ENCODE measurements around the gene KCNJ2.

Gene KCNJ2

GRCh38 chr17:70184770-70185169 is 15.4 kb downstream of the KCNJ2 start:
- H2AFZ ChIP-seq (ENCODE audit: low read depth, low read length, severe bottlenecking), result no peak overlapping the region
- no peak overlapping the region for H3K4me2 ChIP-seq (ENCODE audit: low read depth, low read length, poor library complexity, severe bottlenecking)

GRCh38 chr17:70185285-70185684 is 16.0 kb downstream of the KCNJ2 start:
- no peaks in the 10 kb centered on the region for H3K36me3 ChIP-seq (ENCODE audit: low read length)
- no peaks in the 10 kb centered on the region for H3F3A ChIP-seq (ENCODE audit: insufficient read depth)
- H3K9me3 ChIP-seq (ENCODE audit: insufficient read depth, low read length), result no peaks in the 10 kb centered on the region
- H3K9me2 ChIP-seq (replicated peaks; ENCODE audit: insufficient read depth, low read length), result no peaks in the 10 kb centered on the region
- H3K9ac ChIP-seq (ENCODE audit: low read length), result no peak overlapping the region
- no peak for TF ChIP-seq EZH2phosphoT487 (conservative IDR thresholded peaks at IDR 0.05; ENCODE audit: low read length)
- TF ChIP-seq CTCF (IDR thresholded peaks at IDR 0.05; ENCODE audit: insufficient read depth, low read length, poor library complexity, severe bottlenecking), result no peak
- no peak overlapping the region for H3K4me2 ChIP-seq (ENCODE audit: low read depth, low read length, poor library complexity, severe bottlenecking)
- no peaks in the 10 kb centered on the region for H3K27me3 ChIP-seq (ENCODE audit: low read length)
- no peak overlapping the region for H3K4me3 ChIP-seq (ENCODE audit: insufficient read depth, low read length, poor library complexity, severe bottlenecking)
- H4K20me1 ChIP-seq (ENCODE audit: low read depth, low read length), result no peaks in the 10 kb centered on the region
- H2AFZ ChIP-seq (ENCODE audit: low read depth, low read length, severe bottlenecking), result no peak overlapping the region
- no peaks in the 10 kb centered on the region for H3K79me2 ChIP-seq (ENCODE audit: insufficient read depth, low read length)
- no peak overlapping the region for H3K27ac ChIP-seq (ENCODE audit: low read depth, low read length)

More at GRCh38 chr17:70184770-70185169, 15.4 kb downstream of the KCNJ2 start:
- Histone ChIP-seq H3K36me3 (ENCODE audit: low read length) (no peaks in the 10 kb centered on the region), H3F3A (ENCODE audit: insufficient read depth) (no peaks in the 10 kb centered on the region), H3K9me2 (replicated peaks; ENCODE audit: insufficient read depth, low read length) (no peaks in the 10 kb centered on the region), H4K20me1 (ENCODE audit: low read depth, low read length) (no peaks in the 10 kb centered on the region), H3K4me3 (ENCODE audit: insufficient read depth, low read length, poor library complexity, severe bottlenecking) (no peak overlapping the region), H3K79me2 (ENCODE audit: insufficient read depth, low read length) (no peaks in the 10 kb centered on the region), H3K27ac (ENCODE audit: low read depth, low read length) (no peak overlapping the region), H3K9ac (ENCODE audit: low read length) (no peak overlapping the region), H3K9me3 (ENCODE audit: insufficient read depth, low read length) (no peaks in the 10 kb centered on the region), H3K27me3 (ENCODE audit: low read length) (no peaks in the 10 kb centered on the region)
- no peak for TF ChIP-seq CTCF (IDR thresholded peaks at IDR 0.05; ENCODE audit: insufficient read depth, low read length, poor library complexity, severe bottlenecking)
- no peak for TF ChIP-seq EZH2phosphoT487 (conservative IDR thresholded peaks at IDR 0.05; ENCODE audit: low read length)

- no peaks in the 10 kb centered on the region for H3K79me2 ChIP-seq (ENCODE audit: insufficient read depth, low read length)
- no peak overlapping the region for H3K9ac ChIP-seq (ENCODE audit: low read length)
- H3K4me2 ChIP-seq (ENCODE audit: low read depth, low read length, poor library complexity, severe bottlenecking), result no peak overlapping the region
- no peak for TF ChIP-seq CTCF (IDR thresholded peaks at IDR 0.05; ENCODE audit: insufficient read depth, low read length, poor library complexity, severe bottlenecking)
- no peak for TF ChIP-seq EZH2phosphoT487 (conservative IDR thresholded peaks at IDR 0.05; ENCODE audit: low read length)
- no peak overlapping the region for H2AFZ ChIP-seq (ENCODE audit: low read depth, low read length, severe bottlenecking)
- H3K27me3 ChIP-seq (ENCODE audit: low read length), result no peaks in the 10 kb centered on the region
- H3K9me2 ChIP-seq (replicated peaks; ENCODE audit: insufficient read depth, low read length), result no peaks in the 10 kb centered on the region
- no peaks in the 10 kb centered on the region for H3K36me3 ChIP-seq (ENCODE audit: low read length)
- no peak overlapping the region for H3K4me3 ChIP-seq (ENCODE audit: insufficient read depth, low read length, poor library complexity, severe bottlenecking)
- H3K27ac ChIP-seq (ENCODE audit: low read depth, low read length), result no peak overlapping the region
- no peaks in the 10 kb centered on the region for H4K20me1 ChIP-seq (ENCODE audit: low read depth, low read length)
- no peaks in the 10 kb centered on the region for H3F3A ChIP-seq (ENCODE audit: insufficient read depth)
- H3K9me3 ChIP-seq (ENCODE audit: insufficient read depth, low read length), result no peaks in the 10 kb centered on the region
These were observed 18.1 kb downstream of the KCNJ2 start for GRCh38 chr17:70187383-70187782.

Measured in SU-DHL-6 (cell line).